Measurements from ENCODE around the gene PTPDC1. TPM values are rescaled to one million over a fixed set of nuclear protein-coding genes. Genes with fewer than 3 reads are reported as not detected.

PTPDC1 gene
- total RNA-seq, 1 donor from 2014 or later: 15.9 TPM

DNA sequence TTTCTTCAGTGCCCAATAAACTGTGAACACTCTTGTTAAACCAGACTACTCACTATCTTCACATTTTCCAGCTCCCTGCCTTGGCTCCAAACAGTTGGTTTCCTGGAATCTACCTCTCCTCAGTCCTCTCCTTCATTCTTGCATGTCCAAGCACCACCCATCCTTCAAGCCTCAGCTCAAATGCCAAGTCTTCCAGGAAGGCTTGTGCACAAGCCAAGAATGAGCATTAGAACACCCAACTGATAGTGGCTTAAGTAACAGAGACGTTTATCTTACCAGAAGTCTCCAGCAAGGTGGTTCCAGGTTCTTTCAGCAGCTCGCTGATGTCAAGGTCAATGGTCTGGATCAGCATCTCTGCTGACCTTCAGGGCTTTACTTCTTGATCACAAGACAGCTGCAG is 60.1 kb downstream of the PTPDC1 start:
- Histone ChIP-seq H3K36me3 (no peaks in the 10 kb centered on the region), H3K79me2 (ENCODE audit: low read depth) (no peaks in the 10 kb centered on the region), H4K20me1 (ENCODE audit: low read depth) (no peaks in the 10 kb centered on the region), H3K4me1 (no peaks in the 10 kb centered on the region), H3K27me3 (no peaks in the 10 kb centered on the region), H3K9ac (no peak overlapping the region), H3K27ac (no peak overlapping the region), H2AFZ (replicated peaks) (no peak overlapping the region), H3K9me3 (ENCODE audit: low read depth) (no peaks in the 10 kb centered on the region), H3F3A (ENCODE audit: low read depth) (no peaks in the 10 kb centered on the region), H3K4me2 (no peak overlapping the region), H3K4me3 (no peak overlapping the region)
- Mint-ChIP-seq H3K4me1 (peaks cover 33% of the 10 kb centered on the region), H3K4me3 (no peak overlapping the region), H3K36me3 (no peaks in the 10 kb centered on the region), H3K9me3 (no peaks in the 10 kb centered on the region), H3K27ac (no peak overlapping the region), H3K27me3 (ENCODE audit: insufficient read depth, low read depth) (peaks cover 11% of the 10 kb centered on the region)
- no peak for TF ChIP-seq EZH2 (IDR thresholded peaks at IDR 0.05)
- TF ChIP-seq EZH2phosphoT487 (IDR thresholded peaks at IDR 0.05): no peak
- TF ChIP-seq, protein P1, sequence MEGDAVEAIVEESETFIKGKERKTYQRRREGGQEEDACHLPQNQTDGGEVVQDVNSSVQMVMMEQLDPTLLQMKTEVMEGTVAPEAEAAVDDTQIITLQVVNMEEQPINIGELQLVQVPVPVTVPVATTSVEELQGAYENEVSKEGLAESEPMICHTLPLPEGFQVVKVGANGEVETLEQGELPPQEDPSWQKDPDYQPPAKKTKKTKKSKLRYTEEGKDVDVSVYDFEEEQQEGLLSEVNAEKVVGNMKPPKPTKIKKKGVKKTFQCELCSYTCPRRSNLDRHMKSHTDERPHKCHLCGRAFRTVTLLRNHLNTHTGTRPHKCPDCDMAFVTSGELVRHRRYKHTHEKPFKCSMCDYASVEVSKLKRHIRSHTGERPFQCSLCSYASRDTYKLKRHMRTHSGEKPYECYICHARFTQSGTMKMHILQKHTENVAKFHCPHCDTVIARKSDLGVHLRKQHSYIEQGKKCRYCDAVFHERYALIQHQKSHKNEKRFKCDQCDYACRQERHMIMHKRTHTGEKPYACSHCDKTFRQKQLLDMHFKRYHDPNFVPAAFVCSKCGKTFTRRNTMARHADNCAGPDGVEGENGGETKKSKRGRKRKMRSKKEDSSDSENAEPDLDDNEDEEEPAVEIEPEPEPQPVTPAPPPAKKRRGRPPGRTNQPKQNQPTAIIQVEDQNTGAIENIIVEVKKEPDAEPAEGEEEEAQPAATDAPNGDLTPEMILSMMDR (IDR thresholded peaks at IDR 0.05): no peak
- no peak for DNase-seq (ENCODE audit: low spot score)

DNA sequence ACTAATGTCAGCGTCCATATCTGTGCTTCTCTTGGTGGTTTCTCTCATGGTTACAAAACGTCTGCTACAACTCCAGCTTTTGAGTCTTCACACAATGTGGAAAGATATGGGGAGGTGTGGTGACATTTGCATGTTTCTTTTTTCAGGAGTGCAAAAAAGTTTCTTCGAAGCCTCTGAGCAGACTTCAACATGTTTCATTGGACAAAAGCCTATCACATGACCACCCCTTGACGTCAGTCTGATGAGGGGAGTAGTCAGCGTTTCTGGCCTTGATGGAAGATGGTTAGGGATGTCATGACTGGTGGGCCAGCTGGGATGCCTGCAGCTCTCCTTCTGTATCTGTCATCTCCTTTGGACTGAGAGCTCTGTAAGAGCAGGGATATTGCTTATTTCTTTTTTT is 61.4 kb downstream of the PTPDC1 start:
- Histone ChIP-seq H3K27me3 (no peaks in the 10 kb centered on the region), H3K79me2 (ENCODE audit: low read depth) (no peaks in the 10 kb centered on the region), H3K9ac (no peak overlapping the region), H3K9me3 (ENCODE audit: low read depth) (no peaks in the 10 kb centered on the region), H3F3A (ENCODE audit: low read depth) (no peaks in the 10 kb centered on the region), H3K36me3 (no peaks in the 10 kb centered on the region), H3K4me1 (peaks cover 7% of the 10 kb centered on the region), H4K20me1 (ENCODE audit: low read depth) (no peaks in the 10 kb centered on the region), H3K4me3 (no peak overlapping the region), H2AFZ (replicated peaks) (no peak overlapping the region), H3K4me2 (no peak overlapping the region), H3K27ac (no peak overlapping the region)
- peaks cover 34% of the 10 kb centered on the region for H3K4me1 Mint-ChIP-seq
- no peaks in the 10 kb centered on the region for H3K36me3 Mint-ChIP-seq
- no peak overlapping the region for H3K4me3 Mint-ChIP-seq
- no peaks in the 10 kb centered on the region for H3K9me3 Mint-ChIP-seq
- no peak overlapping the region for H3K27ac Mint-ChIP-seq
- H3K27me3 Mint-ChIP-seq (ENCODE audit: insufficient read depth, low read depth): peaks cover 11% of the 10 kb centered on the region
- DNase-seq (ENCODE audit: low spot score): no peak
- TF ChIP-seq EZH2phosphoT487 (IDR thresholded peaks at IDR 0.05) (no peak), EZH2 (IDR thresholded peaks at IDR 0.05) (no peak)
- TF ChIP-seq, protein P1 (IDR thresholded peaks at IDR 0.05): no peak

DNA sequence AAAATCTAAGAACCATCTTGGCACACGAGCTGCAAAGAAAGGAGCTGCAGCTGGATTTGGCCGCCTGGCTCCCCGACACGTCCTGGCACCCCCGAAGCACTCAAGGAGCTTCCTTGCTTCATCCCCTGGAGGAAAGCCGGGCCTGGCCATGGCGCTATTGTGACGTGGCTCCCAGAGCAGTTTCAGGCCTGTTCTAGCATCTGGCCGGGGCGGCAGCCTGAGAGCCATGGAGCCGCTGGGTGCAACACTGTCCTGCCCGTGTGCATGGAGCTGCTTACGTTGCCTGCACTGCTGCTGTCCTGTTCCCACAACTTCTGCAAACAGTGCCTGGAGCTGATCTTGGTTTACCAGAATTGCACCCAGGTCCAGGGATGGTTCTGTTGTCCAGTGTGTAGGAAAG is 63.5 kb downstream of the PTPDC1 start:
- no peaks in the 10 kb centered on the region for H3K27me3 ChIP-seq
- no peaks in the 10 kb centered on the region for H3K36me3 ChIP-seq
- no peak overlapping the region for H3K9ac ChIP-seq
- H3K9me3 ChIP-seq (ENCODE audit: low read depth): no peaks in the 10 kb centered on the region
- H3K4me3 Mint-ChIP-seq: no peak overlapping the region
- no peak for DNase-seq (ENCODE audit: low spot score)
- H3K4me3 ChIP-seq: no peak overlapping the region
- H3K27me3 Mint-ChIP-seq (ENCODE audit: insufficient read depth, low read depth): peaks cover 12% of the 10 kb centered on the region
- no peaks in the 10 kb centered on the region for H3F3A ChIP-seq (ENCODE audit: low read depth)
- no peaks in the 10 kb centered on the region for H3K36me3 Mint-ChIP-seq
- H3K4me1 ChIP-seq: peaks cover 7% of the 10 kb centered on the region
- H3K27ac Mint-ChIP-seq: no peak overlapping the region
- TF ChIP-seq EZH2 (IDR thresholded peaks at IDR 0.05) (no peak), EZH2phosphoT487 (IDR thresholded peaks at IDR 0.05) (no peak)
- TF ChIP-seq, protein P1 (IDR thresholded peaks at IDR 0.05): no peak
- peaks cover 30% of the 10 kb centered on the region for H3K4me1 Mint-ChIP-seq
- no peak overlapping the region for H3K27ac ChIP-seq
- H3K9me3 Mint-ChIP-seq: no peaks in the 10 kb centered on the region
- H3K79me2 ChIP-seq (ENCODE audit: low read depth): no peaks in the 10 kb centered on the region
- H2AFZ ChIP-seq (replicated peaks): no peak overlapping the region
- H4K20me1 ChIP-seq (ENCODE audit: low read depth): no peaks in the 10 kb centered on the region
- no peak overlapping the region for H3K4me2 ChIP-seq
